Renal pelvis (tissue), 4 donors: ENCODE data around the gene TRDN. TPM values are rescaled to one million over a fixed set of nuclear protein-coding genes. Genes with fewer than 3 reads are reported as not detected.
"Not testable (repeated sequence)": the region's sequence is repeated elsewhere in the genome, so short reads cannot be mapped to it uniquely, and the experiment has no call there.

ENCODE experiments used
- DNase-seq: peaks from one replicate; pipeline ENCODE4 v3.0.0-alpha.2; 2013
- polyA plus RNA-seq, 3 donors: library from polyadenylated mRNA; unstranded; fragments of 120-200 nt; gene quantifications; one replicate each; pipeline ENCODE4 v1.2.1, GENCODE V29; 2013; ENCODE audit not compliant: insufficient read length in 3 of 3

Gene TRDN
- polyA plus RNA-seq, 3 donors, result 1.9 to 3.1 (median 2.7) TPM

DNA sequence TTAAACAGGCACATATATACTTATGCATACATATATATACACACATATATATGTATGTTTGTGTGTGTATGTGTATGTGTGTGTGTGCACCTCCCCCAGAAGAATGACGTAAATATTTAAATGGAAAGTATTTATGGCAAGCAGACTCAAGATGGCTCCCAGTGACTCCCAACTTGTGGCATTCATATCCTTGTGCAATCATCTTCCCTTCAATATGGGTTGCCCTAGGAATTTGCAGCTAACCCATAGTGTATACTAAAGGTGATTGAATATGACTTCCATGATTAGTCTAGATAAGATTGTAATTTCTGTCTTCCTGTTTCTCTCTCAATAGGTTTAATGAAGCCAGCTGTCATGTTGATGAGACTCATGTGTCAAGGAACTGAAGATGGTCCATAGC, 127.6 kb downstream of the TRDN start:
- no peak for DNase-seq

DNA sequence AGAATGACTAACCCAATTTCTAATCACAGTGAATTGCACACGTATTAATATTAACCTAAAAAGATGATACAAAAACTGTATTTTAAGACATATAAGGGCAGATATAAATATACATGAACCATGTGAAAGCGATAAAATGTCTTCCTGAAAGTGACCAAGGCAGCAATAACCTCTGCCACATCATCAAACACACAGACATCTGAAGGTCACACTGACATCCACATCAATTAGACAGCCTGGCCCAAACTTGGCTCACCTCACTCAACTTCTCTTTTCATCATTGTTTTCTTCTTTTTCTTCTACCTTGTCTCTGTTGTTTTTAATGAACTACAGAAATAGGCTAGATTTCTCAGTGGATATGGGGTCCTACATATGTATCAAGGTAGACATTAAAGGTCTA, 128.5 kb downstream of the TRDN start:
- no peak for DNase-seq

DNA sequence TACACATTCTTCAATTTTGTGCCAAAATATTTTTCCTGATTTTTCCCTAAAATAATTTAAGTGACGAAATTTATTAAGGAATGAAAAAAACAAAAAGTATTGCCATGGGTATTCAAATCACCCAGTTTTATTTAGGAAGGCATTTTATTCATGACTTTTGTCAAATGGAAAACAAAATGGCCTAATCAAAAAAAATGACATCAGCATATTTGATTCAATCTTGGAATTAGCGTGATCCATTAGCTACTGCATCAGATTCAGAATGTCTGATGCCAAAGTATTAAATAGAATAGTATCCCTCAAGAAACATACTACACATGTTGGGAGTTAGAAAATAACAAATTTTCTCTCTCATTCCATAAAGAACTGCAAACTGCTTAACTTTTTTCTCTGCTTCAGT, 129.2 kb downstream of the TRDN start:
- no peak for DNase-seq

DNA sequence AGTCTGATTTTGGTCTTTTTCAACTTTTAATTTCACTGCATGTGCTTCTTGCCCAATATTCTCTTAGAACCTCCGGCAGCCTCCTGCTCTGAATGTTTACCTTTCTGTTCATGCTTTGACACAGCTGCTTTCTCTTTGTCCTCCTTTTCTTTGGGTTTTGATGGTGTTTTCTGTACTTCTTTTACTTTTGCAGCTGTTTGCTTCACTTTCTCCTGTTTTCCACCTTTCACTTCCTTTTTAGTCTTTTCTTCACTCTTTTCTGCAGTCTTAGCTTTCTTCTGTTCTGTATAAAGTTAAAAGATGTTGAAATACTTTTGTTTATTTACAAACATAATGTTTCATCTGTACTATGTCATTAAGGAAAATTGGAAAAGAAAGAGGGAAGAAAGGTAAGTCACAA, 133.1 kb downstream of the TRDN start:
- DNase-seq, result no peak

DNA sequence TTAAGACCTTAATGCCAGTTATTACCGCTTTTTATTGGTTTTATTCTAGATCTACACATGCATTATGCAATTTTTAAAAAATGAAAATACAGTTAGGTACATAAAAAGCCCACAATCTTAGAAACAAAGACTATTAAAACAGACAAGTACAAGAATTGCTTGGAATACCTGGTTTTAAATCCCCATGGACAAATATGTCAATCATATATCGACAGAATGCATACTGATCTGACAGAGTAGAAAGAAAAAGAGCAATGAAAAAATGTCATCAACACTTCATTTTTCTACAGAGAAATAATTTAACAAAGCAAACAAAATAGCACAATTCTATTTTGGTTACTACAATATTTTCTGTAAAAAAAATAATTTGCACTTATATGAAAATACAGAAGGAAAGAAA, 139.7 kb downstream of the TRDN start:
- no peak for DNase-seq

DNA sequence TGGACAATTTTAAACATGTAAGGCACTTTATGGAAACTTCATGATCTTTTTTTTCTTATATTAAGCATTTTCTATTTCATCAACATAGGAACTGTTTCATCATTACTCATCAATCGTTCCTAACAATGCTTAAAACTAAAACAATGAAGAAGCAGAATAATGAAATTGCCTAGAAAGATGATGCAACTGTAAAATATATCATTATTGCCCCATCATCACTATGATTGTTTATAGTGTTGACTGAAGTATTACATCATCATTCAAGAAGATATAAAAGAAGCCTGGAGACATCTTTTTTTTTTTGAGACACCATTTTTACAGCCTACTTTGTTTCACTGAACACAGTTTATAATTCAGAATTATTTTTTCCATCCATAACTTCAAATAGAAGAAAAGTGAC, 147.2 kb downstream of the TRDN start:
- DNase-seq, result no peak

DNA sequence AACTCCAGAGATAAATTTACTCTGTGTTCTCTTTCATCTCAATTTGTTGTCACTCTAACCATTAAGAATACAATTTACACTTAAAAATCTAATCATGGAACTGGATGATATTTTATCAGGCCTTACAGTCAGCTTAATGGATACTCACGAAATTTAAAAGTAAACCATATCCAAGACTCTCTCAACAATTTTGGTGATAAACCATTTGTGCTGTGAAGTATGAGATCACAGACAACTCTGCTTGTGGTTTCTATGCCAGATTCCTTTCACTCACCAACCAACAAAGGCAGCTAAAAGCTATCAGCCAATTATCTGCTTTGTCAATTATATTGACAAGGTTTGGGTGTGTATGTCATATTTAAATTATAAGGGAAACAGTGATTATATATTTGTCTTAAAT, 155.8 kb downstream of the TRDN start:
- DNase-seq, result no peak

DNA sequence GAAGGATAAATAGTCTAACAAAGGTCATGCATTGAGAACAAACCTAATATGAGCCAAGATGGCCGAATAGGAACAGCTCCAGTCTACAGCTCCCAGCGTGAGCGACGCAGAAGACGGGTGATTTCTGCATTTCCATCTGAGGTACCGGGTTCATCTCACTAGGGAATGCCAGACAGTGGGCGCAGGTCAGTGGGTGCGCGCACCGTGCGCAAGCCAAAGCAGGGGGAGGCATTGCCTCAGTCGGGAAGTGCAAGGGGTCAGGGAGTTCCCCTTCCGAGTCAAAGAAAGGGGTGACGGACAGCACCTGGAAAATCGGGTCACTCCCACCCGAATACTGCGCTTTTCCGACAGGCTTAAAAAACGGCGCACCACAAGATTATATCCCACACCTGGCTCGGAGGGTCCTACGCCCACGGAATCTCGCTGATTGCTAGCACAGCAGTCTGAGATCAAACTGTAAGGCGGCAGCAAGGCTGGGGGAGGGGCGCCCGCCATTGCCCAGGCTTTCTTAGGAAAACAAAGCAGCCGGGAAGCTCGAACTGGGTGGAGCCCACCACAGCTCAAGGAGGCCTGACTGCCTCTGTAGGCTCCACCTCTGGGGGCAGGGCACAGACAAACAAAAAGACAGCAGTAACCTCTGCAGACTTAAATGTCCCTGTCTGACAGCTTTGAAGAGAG, 164.6 kb downstream of the TRDN start:
- DNase-seq, result not testable (repeated sequence)

DNA sequence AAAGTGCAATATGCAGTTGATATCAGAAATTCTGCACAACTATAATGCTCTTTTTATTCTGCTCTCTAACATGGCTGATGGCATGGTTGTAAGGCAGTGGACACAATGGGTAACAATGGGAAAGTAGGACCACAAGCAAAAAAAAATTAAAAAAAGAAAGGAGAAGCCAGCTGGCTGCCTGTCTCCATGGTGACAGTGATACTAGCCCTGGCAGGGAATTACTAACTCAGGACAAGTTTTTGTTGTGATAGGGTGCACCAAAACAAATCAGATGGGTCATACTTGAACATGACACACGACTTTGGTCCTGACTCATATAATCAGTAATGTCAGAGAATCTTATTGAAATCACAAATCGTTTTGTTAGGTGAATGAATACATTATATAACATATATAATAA, 169.4 kb downstream of the TRDN start:
- DNase-seq, result no peak

DNA sequence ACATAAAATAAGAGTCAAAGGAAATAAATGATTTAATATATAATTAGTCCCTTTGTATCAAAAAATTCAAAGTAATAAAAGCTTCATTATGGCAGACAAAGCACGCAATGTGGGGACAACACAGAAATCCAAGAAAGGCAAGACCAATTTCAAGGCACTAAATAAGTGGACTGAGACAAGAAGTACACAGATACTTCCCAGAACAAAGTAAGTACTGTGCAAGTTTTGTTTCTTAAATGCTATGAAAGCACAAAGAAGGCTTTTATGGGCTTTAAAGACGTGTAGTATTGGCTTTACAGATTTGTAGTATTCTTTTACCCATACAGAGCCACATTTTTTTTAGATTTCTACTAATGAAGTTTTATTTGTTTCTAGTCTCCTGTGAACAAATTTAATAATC, 174.6 kb downstream of the TRDN start:
- no peak for DNase-seq

DNA sequence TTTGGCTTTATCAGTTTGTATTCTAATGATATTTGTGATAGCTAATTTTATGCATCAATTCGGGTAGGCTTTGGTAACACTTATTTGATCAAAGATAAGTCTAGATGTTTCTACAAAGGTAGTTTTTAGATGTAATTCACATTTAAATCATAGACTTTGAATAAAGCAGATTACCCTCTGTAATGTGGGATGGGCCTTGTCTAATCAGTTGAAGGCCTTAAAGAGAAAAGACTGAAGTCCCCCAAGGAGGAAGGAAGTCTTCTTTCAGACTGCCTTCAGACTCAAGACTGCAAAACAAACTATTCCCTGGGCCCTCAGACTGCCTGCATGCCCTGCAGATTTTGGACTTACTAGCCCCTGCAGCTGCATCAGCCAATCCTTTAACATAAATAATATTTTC, 178.5 kb downstream of the TRDN start:
- DNase-seq, result no peak

DNA sequence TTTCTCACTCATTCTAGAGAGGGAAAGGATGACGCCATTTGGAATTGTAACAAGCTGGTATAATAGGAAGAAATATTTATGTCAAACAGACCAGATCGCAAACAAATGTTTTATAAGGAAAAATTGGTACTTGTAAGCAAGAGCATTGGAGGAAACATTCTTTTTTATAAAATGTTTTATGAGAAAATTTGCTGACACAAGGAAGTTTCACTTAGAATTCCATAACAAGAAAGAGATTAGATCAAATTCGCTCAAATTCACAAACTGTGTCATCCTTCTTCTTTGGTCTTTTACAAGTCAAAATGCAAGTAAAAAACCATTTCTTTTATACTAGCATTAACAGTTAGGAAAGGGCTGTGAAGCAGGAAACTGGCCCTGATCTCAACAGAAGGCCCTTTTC, 179.9 kb downstream of the TRDN start:
- DNase-seq, result no peak

DNA sequence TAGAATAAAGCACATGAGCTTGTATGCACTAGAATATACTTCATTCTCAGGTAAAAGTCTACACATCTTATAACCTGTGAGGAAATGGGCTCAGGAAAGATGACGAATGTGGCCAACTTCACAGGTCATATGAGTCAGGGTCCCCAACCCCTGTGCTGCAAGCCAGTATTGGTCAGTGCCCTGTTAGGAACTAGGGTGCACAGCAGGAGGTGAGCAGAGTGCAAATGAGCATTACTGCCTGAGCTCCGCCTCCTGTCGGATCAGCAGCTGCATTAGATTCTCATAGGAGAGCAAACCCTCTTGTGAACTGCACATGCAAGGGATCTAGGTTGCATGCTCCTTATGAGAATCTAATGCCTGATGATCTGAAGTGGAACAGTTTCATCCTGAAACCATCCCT, 182.3 kb downstream of the TRDN start:
- DNase-seq, result no peak

DNA sequence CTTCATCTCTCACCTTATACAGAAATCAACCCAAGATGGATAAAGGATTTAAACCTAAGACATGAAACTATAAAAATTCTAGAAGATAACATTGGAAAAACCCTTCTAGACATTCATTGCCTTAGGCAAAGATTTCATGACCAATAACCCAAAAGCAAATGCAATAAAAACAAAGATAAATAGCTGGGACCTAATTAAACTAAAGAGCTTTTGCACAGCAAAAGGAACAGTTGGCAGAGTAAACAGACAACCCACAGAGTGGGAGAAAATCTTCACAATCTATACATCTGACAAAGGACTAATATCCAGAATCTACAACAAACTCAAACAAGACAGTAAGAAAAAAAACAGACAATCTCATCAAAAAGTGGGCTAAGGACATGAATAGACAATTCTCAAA, 183.7 kb downstream of the TRDN start:
- DNase-seq, result not testable (repeated sequence)

DNA sequence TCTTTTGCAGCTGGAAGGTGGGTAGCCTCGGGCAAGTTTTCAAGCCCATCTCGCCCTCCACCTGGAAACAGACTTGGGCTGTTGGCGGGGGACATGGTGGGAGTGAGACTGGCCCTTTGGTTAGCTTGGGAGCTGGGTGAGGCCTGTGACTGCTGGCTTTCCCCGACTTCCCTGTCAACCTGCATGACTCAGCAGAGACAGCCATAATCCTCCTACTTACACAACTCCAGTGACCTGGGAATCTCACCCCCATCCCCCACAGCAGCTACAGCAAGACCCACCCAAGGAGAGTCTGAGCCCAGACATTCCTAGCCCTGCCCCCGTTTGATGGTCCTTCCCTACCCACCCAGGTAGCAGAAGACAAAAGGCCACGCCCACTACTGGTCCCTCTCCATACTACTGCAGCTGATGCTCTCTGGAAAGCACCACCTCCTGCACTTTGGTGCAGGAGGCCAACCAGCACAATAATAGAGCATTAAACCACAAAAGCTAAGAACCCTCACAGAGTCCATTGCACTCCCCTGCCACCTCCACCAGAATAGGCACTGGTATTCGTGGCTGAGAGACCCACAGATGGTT, 188.4 kb downstream of the TRDN start:
- DNase-seq, result no peak

DNA sequence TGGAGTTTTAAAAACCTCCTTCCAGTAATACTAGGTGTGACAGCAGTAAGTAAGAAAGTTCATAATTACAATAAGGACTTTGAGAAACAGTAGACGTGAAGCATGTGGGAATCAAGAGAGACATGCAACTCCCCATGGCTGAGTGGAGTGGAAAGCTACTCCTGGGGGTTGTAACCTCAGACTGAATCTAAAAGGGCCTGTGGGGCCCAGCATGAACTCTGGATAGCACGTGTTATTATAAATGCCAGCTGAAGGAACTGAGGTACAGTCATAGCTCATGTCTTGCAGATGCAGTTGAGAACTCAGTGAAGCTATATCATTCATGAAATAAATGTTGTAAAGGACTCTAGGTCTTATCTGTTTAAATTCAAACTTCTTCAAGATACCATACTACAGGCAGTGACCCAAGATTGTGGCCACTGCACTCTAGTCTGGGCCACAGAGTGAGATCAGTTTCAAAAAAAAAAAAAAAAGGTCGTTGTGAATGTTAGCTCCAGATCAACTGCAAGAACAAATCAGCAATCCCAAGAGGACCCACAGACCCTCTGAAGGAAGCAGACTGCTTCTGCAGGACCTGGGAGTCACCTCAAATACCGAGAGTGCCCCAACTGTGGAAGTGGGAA, 189.3 kb downstream of the TRDN start:
- no peak for DNase-seq

DNA sequence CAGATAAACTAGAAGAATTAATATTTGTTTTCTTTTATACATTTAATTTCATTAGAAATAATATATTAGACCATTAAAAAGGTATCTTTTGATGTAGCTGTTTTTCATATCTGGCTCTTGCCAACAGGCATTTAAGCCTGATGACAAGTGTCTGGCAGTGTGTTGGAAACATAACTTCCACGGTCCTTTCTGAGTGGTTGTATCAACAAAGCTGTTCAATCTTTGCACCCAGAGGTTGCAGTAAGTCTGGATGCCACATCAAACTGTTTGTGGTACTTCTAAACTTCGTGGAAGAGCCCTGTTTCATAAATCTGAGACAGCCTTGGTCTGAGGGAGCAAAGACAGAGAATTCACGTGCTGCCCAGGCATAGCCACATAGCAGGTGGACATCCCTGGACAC, 197.4 kb downstream of the TRDN start:
- no peak for DNase-seq

DNA sequence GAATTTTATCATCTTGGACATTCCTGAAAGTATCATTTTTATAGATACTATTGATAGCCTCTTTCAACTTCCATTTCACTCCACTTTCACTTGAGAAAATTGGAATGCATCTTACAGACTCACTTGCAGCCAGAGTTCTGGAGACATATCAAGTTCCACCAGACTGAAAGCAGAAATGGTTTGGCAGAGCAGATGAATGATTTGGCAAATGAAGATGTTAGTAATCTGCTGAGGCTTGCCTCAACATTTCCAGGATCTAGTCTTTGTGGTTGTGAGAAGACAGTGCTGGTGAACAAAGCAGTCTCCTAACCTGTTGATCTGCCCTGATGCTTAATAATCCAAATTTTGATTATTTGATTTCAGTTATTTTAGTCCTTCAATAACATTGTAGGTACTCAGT, 202.6 kb downstream of the TRDN start:
- no peak for DNase-seq

DNA sequence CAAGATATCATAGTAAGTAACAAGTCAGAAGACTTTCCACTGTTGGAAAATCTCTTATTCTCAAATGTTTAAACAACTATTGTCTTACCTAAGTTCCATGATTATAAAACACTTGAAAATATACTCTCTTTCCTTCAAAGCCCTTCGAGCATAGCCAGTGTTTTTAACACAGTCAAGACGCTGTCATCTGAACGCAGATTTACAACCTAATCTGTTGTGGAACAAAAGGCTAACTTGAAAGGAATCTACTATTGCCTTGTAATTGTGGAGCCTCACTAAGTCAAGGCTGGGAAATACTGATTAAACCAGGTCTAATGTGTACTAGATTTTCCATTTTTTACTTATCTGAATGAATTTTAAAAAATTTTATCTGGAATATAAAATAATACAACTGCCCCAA, 205.8 kb downstream of the TRDN start:
- DNase-seq, result peak; percentile 26

DNA sequence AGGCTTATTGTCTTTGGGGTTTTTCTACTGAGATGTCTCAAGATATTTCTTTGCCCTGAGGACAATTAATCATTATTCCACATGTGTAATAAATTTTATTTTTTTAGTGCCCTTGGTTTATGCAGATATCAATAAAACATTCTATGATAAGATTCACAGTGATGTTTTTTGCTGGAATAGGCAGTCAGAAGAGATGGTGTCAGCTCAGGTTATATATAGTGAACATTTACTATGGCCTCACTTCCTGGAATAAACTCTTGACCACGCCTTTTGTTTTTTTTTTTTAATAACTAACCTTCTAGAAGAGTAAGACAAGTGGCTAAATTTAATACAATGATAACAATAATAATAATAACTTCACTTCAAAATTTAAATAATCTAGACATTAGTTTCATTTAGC, 209.7 kb downstream of the TRDN start:
- DNase-seq, result no peak

DNA sequence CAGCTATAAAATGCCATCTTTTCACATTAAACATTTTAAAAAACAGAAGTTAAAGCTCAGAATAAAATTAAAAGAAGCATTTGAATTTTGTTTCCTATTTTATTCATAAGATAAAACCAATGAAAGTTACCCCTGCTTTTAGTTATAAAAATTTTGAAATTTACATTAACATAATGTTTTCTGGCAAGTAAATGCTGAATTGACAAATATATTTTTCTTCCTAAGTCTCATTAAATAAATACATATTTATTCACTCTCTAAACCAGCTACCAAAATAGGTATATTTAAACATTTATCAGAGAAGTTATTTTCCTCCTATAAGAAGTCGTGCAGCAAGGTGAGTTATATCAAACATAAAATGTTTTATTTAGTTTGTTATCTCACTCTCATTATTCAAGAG, 213.6 kb downstream of the TRDN start:
- no peak for DNase-seq

DNA sequence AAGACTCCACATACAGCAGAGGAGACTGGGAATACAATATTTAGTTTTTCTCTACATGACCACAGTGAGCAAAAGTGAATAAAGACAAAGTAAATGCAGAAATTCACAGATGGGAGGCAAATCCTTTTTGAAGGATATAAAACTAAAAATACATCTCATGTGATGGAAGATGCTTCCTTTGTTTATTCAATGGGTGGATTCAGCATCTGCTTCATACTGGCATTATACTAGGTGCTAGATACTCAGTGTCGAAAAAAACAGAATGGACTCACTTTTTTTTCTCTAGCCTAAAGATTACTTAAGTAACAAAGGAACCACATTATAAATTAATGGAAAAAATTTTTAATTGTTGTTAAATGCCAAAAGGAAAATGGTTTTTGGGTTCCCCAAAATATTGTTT, 216.2 kb downstream of the TRDN start:
- DNase-seq, result no peak

DNA sequence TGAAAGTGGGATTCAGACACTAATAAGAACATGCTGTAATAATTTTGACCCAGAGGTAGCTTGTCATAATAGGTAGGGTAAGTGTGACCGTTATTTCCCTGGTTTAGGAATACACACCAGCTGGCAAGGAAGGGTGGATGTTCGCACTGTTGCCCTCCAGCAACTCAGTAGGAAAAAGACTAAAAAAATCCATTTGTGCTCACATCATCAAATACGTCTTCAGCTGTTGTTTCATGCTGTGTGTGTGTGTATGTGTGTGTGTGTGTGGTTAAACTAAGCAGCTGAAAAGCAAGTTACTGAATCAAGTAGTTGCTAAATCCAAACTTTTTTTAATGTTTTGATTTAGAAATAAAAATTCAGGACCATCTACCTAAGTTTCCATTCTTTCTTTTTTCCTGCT, 218.7 kb downstream of the TRDN start:
- no peak for DNase-seq

DNA sequence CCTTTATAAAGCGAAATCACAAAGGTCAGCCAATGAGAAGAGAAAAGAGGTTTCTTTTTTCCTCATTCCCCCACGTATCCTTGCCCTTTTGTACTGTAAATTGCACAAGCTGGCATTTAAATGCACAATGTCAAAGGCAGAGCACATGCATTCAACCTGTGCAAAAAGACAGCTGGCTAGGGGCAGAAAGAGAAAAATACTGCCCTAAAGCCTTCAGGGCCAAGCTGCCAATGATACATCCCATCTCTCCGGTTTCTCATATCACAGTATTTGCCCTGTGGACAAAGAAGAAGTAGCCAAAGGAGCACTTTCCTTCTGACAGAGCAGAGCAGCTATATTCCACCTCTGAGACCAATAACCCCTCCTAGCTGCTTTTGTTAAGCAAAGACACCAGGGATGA, 219.2 kb downstream of the TRDN start:
- DNase-seq, result no peak
